A673 (cell line): Measurements from ENCODE around the gene ZDHHC8. TPM values are rescaled to one million over a fixed set of nuclear protein-coding genes. Genes with fewer than 3 reads are reported as not detected.

ENCODE experiments used
- BruUV-seq: library from RNA; stranded (reverse); fragments of 400-500 nt; replicated peaks from 2 replicates; lab custom pipeline; 2021; lab: Mats Ljungman, UMichigan
- CTCF ChIA-PET: fragments of 300-600 bp; sonication (Branson Sonifier 250); formaldehyde crosslinking; loops from one replicate; lab custom pipeline; 2022; ENCODE audit warnings: antibody characterized with exemption; lab: Charles Lee
- POLR2A ChIA-PET: fragments of 300-600 bp; sonication (Branson Sonifier 250); formaldehyde crosslinking; loops from one replicate; lab custom pipeline; 2022; ENCODE audit warnings: antibody characterized with exemption; ENCODE audit not compliant: low non-redundant PET; lab: Charles Lee
- DNase-seq: peaks from one replicate; pipeline ENCODE4 v3.0.0-alpha.2; 2015; ENCODE audit warnings: low spot score
- H3K27ac ChIP-seq: fragments of 200-600 bp; sonication (generic); 2 replicates; pipeline ENCODE4 v1.5.1; 2016; ENCODE audit warnings: mixed run types, low read depth, mild to moderate bottlenecking, mixed read lengths, antibody characterized with exemption, low read length; ENCODE audit not compliant: poor library complexity, severe bottlenecking
- H3K27me3 ChIP-seq: fragments of 200-600 bp; sonication (generic); replicated peaks from 2 replicates; pipeline ENCODE4 v1.6.1; 2017; ENCODE audit warnings: mixed run types, low read depth, mild to moderate bottlenecking, mixed read lengths, antibody characterized with exemption, low read length; ENCODE audit not compliant: insufficient read depth, poor library complexity
- H3K36me3 ChIP-seq: fragments of 200-600 bp; sonication (generic); 2 replicates; pipeline ENCODE4 v1.6.1; 2016; ENCODE audit warnings: mixed run types, mild to moderate bottlenecking, mixed read lengths, antibody characterized with exemption, low read length; ENCODE audit not compliant: insufficient read depth, poor library complexity, severe bottlenecking
- H3K4me1 ChIP-seq: fragments of 200-600 bp; sonication (generic); 2 replicates; pipeline ENCODE4 v1.6.1; 2017; ENCODE audit warnings: mixed run types, mild to moderate bottlenecking, mixed read lengths, antibody characterized with exemption, low read length; ENCODE audit not compliant: insufficient read depth, poor library complexity, severe bottlenecking
- H3K4me3 ChIP-seq: fragments of 200-600 bp; sonication (generic); 2 replicates; pipeline ENCODE4 v1.5.1; 2016; ENCODE audit warnings: low read depth, mixed run types, mild to moderate bottlenecking, mixed read lengths, low read length; ENCODE audit not compliant: poor library complexity, severe bottlenecking
- H3K9me3 ChIP-seq: fragments of 200-600 bp; sonication (generic); 2 replicates; pipeline ENCODE4 v1.6.1; 2016; ENCODE audit warnings: mixed run types, low read depth, mild to moderate bottlenecking, mixed read lengths, antibody characterized with exemption, low read length; ENCODE audit not compliant: poor library complexity, severe bottlenecking
- CTCF ChIP-seq: fragments of 300-800, 200-600 bp; sonication (generic); conservative IDR thresholded peaks from 2 replicates; pipeline ENCODE4 v1.5.1; 2017; ENCODE audit warnings: low read depth, mild to moderate bottlenecking, antibody characterized with exemption, low read length, moderate library complexity, mixed read lengths
- EZH2 ChIP-seq: fragments of 200-600 bp; sonication (generic); IDR thresholded peaks from 2 replicates; pipeline ENCODE4 v1.6.1; 2017; ENCODE audit warnings: borderline replicate concordance, low read depth, mild to moderate bottlenecking, mixed read lengths, antibody characterized with exemption, low read length; ENCODE audit not compliant: poor library complexity, severe bottlenecking
- intact Hi-C: fragments of 100-400 bp; cut with micrococcal nuclease; formaldehyde crosslinking; loops from one replicate; pipeline ENCODE4 v1.10.0; 2022; ENCODE audit not compliant: unreplicated experiment
- total RNA-seq: library from RNA; stranded (reverse); gene quantifications from 2 replicates; pipeline ENCODE4 v1.2.3, GENCODE V29; 2021

ZDHHC8 gene
- total RNA-seq, 1 experiment from 2014 or later = 58.8 TPM

GRCh38 chr22:20187777-20188566 lies 56.4 kb downstream of the ZDHHC8 start:
- POLR2A ChIA-PET = no interaction called here
- intact Hi-C loops = no loop called here

GRCh38 chr22:20188567-20188877 lies 56.9 kb downstream of the ZDHHC8 start:
- no peak overlapping the region for H3K4me3 ChIP-seq
- no peak overlapping the region for H3K27ac ChIP-seq
- no peak for TF ChIP-seq CTCF
- no peak for TF ChIP-seq EZH2
- intact Hi-C loops = no loop called here
- no peaks in the 10 kb centered on the region for H3K9me3 ChIP-seq
- H3K4me1 ChIP-seq = no peaks in the 10 kb centered on the region
- DNase-seq = no peak
- POLR2A ChIA-PET = no interaction called here
- H3K27me3 ChIP-seq = no peaks in the 10 kb centered on the region
- BruUV-seq = no TSS peak
- no peaks in the 10 kb centered on the region for H3K36me3 ChIP-seq
- CTCF ChIA-PET = no interaction called here

More at GRCh38 chr22:20187777-20188566, 56.4 kb downstream of the ZDHHC8 start:
- Histone ChIP-seq H3K27me3 (no peaks in the 10 kb centered on the region), H3K9me3 (no peaks in the 10 kb centered on the region), H3K4me1 (no peaks in the 10 kb centered on the region), H3K36me3 (no peaks in the 10 kb centered on the region), H3K4me3 (no peak overlapping the region), H3K27ac (no peak overlapping the region)
- CTCF ChIA-PET = no interaction called here
- no TSS peak for BruUV-seq
- DNase-seq = no peak
- TF ChIP-seq CTCF (no peak), EZH2 (no peak)

GRCh38 chr22:20191000-20191515 lies 59.5 kb downstream of the ZDHHC8 start:
- Histone ChIP-seq H3K9me3 (no peaks in the 10 kb centered on the region), H3K27me3 (no peaks in the 10 kb centered on the region), H3K4me1 (no peaks in the 10 kb centered on the region), H3K36me3 (no peaks in the 10 kb centered on the region), H3K27ac (no peak overlapping the region), H3K4me3 (no peak overlapping the region)
- no peak for DNase-seq
- TF ChIP-seq CTCF (no peak), EZH2 (no peak)
- POLR2A ChIA-PET = no interaction called here
- no TSS peak for BruUV-seq
- CTCF ChIA-PET = no interaction called here
- intact Hi-C loops = no loop called here
